Left forelimb (tissue), 1 donor: ENCODE measurements around the gene LONRF2.
A peak's percentile ranks its signal among the peaks of the same experiment; 100 is the strongest.

ENCODE experiments used
- DNase-seq: peaks from one replicate; pipeline ENCODE4 v3.0.0-alpha.2; 2018; ENCODE audit warnings: low spot score

The LONRF2 gene

DNA sequence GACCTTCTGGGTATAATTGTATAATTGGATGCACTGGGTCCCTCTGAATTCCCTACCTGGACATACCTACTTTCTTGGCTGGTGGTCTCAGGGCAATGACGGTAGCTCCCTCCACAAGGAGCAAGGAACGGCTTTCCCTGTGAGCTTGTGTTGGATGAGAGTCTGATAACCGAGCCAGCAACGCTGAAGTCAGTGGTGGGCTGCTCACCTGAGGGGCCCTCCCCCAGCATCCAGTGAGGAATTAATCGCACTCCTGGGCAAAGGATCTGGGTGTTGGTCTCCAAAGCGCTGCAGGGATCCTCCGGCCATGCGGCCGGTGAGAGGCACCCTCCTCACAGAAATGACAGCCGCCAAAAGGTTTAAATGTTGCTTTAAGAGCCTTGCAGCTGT is 47.1 kb downstream of the LONRF2 start:
- peak; percentile 46 for DNase-seq

DNA sequence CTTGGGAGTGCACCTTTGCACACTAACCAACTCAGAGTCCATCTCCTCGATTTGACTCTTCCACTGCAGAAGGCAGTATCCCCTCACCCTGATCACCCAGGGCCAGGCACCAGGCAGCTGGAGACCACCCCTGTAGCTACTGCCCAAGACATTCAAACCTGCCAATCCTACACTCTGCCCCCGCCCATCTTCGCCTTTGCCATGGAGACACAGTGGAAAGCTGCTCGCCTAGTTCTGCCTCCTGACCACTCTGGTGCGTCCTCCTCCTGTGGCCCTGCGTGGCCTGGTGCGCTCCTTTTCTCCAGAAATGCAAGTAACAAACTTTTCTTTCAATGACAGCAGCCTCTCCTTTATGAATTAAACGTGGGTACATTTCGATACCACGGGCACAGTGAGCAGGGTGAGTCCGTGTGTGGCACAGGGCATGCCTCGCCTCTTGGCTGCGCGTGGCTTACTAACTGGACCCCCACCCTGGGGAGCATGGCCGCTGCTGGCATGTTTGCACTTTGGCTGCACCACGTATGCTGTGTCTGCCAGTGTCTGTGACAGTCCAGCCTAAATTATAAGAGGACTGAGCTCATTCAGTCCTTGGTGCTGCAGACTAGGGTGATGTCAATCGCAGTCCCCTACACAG is 47.6 kb downstream of the LONRF2 start:
- peak; percentile 37 for DNase-seq

DNA sequence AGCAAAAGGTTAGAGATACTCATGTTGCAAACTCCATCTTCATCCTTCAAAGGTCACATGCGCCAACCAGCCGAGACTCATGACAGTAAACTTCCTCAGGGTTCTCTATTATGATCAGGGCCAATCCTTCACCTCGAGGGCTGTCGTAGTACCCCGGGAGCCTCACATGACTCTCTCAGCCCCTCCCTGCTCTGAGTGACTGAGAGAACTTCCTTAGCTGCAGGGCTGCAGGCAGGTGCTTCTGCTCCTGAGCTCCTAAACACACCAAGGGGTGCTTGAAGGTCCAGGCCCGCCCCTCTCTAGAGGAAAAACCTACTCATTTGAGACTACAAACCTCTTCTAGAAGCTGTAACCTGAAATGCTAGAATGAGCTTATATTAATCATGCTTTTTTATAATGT is 48.2 kb downstream of the LONRF2 start:
- peak; percentile 38 for DNase-seq

DNA sequence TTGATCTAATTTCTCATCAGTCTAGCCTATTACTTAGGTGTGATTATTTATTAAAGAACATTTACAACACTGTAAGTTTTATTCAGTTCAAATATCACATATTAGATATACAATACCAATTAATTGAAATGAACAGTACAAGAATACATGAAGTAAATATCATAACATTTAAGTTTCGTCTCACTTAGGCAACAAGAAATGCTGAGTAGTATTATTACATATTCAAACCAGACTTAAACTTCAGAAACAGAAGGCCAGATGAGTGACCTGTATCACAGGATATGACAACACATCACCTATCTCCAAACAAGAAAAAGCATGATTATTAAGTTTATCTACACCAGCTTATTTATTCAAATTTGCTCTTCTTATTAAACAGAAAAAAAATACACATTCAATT is 48.9 kb downstream of the LONRF2 start:
- no peak for DNase-seq

DNA sequence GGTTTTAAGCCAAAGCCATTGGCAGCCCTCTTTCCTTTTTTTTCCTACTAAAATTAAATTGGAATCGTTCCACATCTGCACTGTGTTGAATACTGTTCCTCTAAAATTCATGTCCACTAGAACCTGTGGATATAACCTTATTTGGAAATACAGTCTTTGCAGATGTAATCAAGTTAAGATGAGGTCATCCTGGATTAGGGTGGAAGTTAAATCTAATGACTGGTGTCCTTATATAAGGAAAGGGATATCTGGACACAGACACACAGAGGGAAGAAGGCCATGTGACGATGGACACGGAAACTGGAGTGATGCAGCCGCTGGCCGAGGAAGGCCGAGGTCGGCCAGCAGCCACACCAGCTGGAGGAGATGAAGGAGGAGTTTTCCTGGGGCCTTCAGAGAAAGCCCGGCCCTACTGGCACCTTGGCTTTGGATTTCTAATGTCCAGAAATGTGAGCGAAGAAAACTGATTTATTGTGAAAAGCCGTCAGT is 49.4 kb downstream of the LONRF2 start:
- peak; percentile 65 for DNase-seq

DNA sequence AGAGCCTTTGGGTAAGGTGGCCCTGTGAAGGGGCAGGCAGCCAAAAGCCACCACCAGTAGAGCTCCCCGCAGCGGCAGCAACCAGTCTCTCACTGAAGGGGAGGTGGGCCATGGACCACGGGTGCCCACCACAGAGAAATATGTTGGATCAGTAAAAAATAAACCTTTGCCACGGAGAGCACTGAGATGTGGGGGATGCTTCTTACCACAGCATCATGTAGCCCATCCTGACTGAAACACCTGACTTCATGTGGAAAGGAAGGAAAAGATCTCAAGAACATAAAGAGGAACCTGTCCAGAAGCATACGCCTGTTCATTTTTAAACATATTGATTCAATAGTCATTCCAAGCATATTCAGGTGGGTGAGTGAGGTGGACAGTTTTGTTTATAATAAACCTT is 51.1 kb downstream of the LONRF2 start:
- DNase-seq = no peak

DNA sequence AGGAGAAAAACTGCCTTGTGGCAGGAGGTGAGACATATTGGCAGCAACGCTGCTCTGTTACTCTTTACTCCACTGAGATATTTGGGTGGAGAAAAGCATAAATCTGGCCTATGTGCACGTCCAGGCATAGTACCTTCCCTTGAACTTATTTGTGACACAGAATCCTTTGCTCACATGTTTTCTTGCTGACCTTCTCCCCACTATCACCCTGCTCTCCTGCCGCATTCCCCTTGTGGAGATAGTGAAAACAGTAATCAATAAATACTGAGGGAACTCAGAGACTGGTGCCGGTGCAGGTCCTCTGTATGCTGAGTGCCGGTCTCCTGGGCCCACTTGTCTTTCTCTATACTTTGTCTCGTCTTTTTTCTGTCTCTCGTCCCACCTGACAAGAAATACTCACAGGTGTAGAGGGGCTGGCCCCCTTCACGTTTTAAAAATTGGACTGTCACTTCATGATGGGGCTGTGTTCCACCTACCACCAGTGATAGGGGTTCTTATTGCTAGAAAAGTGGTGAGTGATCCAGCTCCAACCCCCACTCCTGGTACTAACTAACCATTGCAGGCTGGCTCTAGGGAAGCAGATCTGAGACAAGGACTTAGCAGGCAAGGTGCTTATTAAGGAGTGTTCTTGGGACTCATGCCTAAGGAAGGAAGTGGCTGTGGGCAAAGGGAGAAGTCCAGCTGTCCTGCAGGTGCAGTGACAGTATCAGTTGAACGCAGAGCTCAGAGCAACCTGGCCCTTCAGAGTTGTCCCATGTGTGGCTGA is 51.7 kb downstream of the LONRF2 start:
- DNase-seq = peak; percentile 42

DNA sequence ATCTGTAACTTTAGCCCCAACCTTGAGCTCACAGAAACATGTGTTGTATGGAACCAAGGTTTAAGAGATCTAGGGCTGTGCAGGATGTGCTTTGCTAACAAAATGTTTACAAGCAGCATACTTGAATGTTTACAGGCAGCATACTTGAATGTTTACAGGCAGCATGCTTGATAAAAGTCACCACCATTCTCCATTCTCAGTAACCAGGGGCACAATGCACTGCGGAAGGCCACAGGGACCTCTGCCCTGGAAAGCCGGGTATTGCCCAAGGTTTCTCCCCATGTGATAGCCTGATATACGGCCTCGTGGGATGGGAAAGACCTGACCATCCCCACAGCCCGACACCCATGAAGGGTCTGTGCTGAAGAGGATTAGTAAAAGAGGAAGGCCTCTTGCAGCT is 52.4 kb downstream of the LONRF2 start:
- peak; percentile 26 for DNase-seq

DNA sequence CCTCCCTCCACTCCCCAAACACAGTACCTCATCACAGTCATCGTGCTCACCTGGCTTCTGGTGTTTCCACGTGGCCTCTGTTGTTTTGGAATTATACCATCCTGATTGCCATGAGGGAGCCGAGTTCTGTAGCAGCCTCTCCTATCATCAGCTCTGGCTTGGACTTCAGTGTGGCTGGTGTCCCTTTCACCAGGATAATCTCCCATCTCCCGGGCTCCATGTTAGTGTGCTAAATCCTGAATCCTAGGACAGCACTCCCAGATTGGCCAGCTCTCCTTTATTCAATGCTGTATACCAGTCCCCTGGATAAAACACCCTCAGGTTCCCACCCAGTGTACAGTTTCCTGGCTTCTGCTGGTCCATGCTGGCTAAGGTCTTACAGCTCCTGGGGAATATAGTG is 53.3 kb downstream of the LONRF2 start:
- DNase-seq = peak; percentile 18

DNA sequence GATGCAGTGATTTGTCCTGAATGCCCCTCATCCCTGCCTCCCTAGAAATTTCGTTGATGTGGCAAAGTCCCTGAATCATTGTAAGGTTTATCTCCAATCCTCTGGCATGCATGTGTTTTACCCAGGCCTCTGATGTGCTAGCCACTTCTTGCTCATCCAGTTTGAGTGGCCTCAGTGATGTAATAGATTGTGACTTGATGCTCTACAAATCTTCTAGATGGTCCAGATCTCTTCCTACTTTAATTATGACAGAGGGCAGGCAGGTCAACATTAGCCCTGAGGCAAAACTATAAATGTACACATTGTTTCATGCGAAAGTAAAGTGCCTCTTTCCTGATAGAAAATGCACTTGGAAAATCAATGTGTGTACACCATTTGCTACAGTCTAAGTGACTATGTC is 54.5 kb downstream of the LONRF2 start:
- peak; percentile 26 for DNase-seq

DNA sequence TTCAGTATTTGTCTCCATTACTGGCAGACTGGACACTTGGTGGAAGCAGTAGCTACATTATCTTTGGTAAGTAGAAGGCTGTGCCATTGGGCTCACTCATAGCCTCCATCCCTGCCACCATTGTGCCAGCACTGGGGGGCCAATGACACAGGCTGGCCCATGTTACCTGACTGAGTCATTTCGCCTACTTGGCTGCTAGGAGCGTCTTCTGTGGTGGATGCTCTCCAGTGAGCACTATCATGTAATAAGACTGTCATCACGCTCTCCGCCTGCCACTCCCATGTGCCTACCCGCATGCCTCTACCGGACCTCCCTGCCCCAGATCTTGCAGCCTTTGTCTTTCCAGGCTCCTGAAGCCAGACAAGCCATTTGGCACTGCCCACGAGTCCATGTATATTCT is 56.2 kb downstream of the LONRF2 start:
- DNase-seq = no peak

DNA sequence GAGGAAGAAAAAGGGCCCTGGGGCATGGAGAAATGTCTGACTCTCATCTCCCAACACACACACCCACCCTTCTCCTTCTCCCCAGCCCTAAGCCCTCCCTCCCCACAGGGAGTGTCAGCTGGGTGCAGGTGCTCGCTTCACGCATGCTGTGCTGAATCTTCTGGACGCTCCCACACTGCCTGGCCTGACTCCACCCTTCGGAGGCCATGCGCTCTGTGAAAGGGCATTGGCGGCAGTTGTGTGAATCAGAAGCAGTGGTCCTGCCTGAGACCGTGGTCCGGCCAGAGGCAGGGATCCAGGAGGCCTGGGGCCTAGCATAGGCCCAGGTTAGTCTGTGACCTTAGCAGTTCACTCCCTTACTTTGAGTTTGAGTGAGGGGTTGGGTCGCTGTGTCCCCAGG is 57.1 kb downstream of the LONRF2 start:
- no peak for DNase-seq

DNA sequence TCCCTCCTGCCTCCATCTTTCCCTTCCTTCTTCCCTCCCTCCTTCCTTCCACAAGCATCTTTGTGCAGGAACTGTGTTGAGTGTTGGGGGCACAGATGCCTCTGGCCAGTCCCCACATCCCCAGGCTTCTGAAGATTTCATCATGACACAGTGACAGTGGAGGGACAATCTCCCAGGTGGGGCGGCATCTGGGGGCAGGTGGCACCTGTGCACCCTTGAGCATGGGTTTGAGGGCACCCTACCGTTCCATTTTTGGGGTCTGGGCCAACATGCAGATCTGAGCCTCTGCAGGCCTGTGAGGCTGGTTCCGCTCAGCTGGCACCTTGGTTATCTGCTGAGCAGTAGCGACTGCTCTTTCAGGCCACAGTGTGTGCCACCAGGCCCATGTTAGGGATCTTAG is 57.6 kb downstream of the LONRF2 start:
- DNase-seq = no peak

DNA sequence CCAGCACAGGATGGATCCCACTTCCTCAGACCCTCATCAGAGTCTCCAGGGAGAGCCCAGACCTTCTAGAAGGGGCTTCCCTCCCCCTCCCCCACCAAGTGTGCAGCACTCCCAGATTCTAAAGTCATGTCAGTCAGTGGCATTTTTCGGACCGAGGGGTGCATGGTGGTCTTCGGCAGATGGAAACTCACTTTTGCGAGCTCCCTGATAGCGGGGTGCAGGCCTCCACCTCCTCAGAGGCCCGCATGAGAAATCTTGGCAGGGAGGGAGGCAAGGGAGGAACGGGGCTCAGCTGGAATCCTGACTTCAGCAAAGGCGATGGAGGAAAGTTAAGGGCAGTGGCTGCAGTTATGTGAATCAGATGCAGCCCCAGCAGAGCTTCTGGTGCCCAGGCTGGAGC is 58.2 kb downstream of the LONRF2 start:
- no peak for DNase-seq

DNA sequence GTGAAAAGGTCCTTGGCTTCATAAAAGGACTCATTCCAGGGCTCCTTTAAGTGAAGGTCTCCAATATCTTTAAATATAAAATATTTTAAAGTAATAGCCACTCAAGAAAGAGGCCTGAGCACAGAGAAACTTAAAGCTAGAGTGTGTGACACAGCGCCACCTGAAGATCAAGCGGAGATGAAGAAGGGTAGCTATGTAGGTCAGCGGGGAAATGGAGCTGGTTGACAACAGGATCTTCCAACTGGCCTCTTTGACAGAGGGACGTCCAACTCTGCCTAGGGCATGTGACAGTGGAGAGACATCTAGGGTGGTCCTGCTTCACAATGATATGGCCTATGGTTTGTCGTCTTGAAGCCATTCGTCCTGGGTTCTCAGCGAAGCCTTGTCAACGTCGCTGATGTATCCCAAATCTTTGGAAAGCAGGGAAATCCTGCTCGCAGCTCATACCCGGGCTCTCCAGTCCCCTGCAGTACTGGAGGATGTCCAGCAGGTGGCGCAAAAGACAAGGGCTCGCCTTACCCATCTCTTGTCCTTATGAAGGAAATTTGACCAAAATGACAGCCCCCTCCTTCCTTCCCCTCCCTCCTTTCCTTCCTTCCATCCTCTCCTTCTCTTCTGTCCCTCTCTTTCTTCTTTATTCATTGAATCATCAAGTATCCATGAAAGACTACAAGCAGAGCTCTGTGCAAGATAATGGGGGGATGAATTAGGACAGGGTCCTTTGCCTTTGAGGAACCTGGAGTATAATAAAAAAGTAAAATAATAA is 59.6 kb downstream of the LONRF2 start:
- DNase-seq = peak; percentile 75

DNA sequence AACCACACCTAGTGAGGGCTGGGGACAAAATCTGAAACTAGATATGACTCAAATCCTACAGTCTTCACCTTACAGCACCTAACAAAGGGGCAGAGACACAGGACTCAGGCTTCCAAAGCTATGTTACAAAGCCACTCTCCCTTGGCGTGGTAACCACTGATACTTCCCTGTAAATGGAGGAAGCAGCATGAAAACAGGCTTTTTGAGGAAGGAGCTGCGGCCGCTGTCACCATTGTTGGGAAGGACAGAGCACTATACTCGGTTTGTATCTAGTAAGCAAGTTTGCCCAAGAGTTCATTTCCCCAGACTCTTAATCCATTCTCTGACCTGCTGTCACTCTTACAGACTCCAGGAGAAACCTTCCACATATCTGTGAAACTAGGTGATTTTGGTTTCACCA is 60.3 kb downstream of the LONRF2 start:
- no peak for DNase-seq

DNA sequence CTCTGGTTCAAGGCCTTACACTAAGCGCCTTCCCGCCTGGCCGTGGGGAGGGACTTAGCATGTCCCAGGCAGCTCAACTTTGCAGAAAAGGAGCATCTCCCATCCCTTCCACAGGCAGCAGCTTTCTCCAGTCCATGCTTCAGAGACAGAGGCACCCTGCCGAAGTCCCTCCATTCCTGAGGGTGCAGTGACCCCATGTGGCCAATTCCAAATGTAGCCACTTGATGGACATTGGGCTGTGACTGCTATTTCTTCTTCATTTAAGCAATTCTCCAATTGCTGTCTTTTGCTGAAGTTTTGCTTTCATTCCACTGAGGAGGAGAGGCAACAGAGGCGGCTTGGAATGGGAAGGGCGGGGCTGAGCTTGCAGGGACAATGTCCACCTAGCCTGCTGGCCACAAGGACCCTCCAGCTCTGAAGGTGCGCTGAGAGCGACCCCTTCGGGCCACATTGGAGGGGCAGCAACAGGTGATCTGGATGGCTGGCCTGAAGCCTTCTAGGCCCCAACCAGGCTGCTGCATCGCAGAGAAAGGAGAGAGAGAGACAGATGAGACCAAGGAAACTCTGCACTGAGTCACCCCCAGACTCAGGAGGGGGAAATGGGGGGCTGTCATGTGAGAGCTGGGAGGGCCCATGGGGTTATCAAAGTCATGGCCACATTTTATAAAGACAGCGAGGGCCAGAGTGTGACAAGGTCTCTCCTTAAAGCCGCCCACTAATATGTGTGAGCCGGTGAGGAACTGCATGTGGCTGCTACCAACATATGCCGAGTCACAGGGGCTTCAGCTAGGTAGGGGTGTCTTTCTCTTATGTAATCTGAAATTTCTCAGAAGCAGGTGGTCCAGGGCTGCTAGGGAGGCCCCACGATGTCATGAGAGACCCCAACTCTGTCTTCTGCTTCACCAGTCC is 61.3 kb downstream of the LONRF2 start:
- peak; percentile 88 for DNase-seq

DNA sequence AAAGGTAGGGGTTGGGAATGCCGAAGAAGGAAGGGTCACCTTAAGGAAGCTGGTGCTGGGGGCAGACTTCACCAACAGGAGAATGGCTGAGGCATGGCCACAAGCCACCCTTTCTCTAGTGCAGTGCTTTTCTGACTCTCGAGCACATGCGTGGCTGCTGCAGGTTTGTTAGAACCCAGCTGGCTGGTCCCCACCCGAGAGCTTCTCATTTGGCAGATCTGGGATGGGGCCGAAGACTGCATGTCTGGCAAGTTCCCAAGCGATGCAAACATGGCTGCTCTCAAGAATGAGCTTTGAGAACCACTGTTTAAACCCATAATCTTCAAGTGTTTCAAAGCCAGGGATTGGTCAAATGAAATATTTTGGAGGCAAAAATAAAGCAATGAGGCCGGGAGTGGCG is 63.2 kb downstream of the LONRF2 start:
- no peak for DNase-seq

DNA sequence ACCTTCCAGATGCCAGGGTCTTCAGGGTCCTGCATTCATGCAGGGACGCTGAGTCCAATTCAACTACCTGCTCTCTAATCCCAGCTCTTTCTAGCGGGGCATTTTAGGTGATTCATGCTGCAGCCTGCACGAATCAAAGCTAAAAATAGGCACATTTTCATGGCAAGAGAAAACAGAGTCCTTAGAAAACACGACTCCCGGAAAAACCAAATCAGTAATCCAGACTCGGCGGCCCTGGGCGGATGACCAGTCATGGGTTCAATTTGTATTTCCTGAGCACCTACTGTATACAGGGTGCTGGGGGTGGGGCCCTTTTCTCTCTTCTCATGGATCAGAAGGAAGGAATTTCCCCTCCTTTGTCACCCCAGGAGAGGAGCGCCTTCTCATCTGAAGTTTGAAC is 64.4 kb downstream of the LONRF2 start:
- DNase-seq = no peak

DNA sequence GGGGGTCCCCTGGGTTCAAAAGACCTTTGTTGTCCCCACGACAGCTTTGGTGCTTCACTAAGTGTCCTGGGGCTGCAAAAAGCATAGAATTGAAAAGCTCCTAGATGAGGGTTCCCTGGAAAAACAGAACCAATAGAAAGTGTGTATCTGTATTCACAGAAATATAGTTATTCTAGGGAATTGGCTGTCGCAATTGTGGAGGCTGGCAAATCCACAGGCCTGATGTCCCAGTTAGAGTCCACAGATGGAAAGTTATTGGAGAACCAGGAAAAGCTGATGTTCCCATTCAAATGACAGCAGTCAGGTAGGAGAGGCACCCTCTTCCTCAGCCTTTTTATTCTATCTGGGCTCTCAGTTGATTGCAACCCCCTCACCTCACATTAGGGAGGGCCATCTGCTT is 65.5 kb downstream of the LONRF2 start:
- no peak for DNase-seq

DNA sequence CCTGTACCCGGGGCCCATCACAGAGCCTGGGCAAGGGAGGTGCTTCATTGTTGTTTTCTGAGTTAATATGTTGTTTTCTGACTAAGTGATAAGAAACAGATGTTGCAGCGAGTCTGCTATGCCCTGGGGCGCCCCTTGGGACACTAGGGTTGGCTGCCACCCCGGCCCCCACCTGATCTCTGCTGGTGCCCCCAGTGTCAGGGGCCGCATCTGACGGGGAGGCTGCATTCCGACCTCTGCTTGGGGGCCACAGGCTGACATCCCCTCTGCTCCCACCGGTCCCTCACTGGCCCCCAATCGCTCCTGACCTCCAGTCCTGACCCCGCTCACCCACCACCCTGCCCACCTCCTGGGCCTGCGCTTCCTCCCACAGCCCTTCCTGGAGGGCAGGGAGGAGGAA is 65.9 kb downstream of the LONRF2 start:
- no peak for DNase-seq

DNA sequence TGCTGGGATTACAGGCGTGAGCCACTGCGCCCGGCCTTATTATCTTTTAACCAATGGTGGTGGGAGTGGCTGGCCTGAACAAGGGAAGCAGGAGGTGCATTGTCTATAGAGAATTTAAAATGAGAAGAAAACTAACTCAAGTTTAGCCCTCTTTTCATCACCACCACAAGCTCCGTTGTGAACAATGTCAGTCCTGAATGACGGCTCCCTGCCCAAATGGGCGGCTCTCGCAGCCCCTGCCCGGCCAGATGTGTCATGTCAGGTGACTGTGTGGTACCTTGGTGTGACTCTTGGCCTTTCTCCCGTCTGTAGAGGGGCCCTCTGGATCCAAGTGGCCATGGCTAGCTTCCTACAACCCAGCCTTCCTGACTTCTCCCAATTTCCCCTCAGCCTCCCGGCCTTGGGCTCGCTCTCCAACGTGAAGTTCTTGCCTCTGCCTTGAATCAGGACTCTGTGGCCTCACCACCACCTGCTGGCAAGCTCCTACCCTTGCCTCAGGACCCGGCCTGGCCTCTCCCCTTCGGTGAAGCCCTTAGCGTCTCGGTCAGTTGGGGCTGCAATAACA is 67.6 kb downstream of the LONRF2 start:
- DNase-seq = no peak
